ENCODE data around the gene MTHFD1.

GRCh38 chr14:64464651-64465050 is 76.5 kb downstream of the MTHFD1 start:
- TF ChIP-seq CTCF (IDR thresholded peaks at IDR 0.05) (no peak), POLR2A (IDR thresholded peaks at IDR 0.05) (no peak)

Data from gastroesophageal sphincter (tissue), 3 donors.